ENCODE data around the gene OR6J1.

OR6J1 gene

DNA sequence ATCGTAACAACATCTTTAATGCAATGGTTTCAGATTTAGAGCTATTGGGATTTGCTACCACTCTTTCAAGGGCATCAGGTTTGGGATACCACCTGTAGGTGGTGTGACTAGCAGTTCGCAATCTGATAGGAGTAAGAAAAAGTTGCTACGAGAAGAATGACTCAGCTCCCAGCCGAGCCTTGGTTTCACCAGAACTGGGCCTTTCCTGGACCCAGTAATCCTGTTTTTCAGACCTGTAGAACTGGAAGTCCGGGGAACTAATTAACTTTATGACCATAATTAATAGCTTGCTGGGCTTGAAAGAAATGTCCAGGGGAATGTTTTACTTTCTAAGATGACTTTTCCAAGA lies 45.3 kb downstream of the OR6J1 start:
- TF ChIP-seq, protein P1, sequence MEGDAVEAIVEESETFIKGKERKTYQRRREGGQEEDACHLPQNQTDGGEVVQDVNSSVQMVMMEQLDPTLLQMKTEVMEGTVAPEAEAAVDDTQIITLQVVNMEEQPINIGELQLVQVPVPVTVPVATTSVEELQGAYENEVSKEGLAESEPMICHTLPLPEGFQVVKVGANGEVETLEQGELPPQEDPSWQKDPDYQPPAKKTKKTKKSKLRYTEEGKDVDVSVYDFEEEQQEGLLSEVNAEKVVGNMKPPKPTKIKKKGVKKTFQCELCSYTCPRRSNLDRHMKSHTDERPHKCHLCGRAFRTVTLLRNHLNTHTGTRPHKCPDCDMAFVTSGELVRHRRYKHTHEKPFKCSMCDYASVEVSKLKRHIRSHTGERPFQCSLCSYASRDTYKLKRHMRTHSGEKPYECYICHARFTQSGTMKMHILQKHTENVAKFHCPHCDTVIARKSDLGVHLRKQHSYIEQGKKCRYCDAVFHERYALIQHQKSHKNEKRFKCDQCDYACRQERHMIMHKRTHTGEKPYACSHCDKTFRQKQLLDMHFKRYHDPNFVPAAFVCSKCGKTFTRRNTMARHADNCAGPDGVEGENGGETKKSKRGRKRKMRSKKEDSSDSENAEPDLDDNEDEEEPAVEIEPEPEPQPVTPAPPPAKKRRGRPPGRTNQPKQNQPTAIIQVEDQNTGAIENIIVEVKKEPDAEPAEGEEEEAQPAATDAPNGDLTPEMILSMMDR (IDR thresholded peaks at IDR 0.05; ENCODE audit: control insufficient read depth, extremely low read depth, insufficient read depth): peak; percentile 24; the same call in 1 of the 2 replicates
- DNase-seq (ENCODE audit: low read depth): peak; percentile 80
- H3K4me3 ChIP-seq (ENCODE audit: low read depth, low read length): peak overlapping the region; percentile 95

DNA sequence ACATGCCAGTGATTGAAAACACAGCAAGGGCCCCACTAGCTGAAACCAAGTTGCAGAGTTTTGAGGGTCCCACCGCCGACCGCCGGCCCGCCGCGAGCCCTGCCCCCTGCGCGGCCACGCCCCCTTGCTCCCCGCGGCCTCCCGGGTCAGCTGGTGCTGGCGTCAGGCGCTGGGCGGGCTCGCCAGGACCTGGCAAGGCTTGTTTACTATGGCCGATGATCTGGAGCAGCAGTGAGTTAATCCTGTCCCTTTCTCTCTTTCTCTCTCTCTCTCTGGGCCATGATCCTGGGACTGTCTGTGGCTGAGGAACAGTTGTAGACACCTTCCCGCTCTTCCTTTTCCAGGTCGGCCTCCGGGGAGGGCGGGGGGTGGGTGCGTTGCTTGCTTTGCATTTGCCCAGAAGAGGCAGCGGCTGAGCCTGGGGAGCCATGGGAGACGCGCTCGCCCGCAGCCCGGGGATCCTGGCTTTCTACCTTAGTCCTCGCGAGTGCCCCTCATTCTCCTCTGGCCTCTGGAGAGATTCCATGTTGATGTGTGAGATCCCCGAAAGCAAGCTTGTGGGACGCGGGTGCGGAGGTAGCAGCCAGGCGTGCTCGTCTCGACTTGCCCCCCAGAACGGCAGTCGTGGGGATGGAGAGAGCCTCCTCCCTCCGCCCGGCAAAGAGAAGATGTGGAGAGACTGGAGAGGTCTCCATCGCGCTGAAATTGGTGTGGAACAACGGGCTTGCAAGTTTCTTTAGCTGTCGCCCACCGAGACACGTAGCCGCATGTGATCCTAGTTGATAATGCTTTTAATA lies 45.9 kb downstream of the OR6J1 start, which contains the start of gene ABHD4:
Gene ABHD4, plus strand, starts transcription at position 202 of the 797 bp plus-strand sequence. Its CDS starts 7 bp downstream, at position 209.
- peak; percentile 35 for DNase-seq (ENCODE audit: low read depth)
- H3K4me3 ChIP-seq (ENCODE audit: low read depth, low read length): peak within 1 kb of the TSS; percentile 95
- TF ChIP-seq, protein P1 (IDR thresholded peaks at IDR 0.05; ENCODE audit: control insufficient read depth, extremely low read depth, insufficient read depth): no peak

DNA sequence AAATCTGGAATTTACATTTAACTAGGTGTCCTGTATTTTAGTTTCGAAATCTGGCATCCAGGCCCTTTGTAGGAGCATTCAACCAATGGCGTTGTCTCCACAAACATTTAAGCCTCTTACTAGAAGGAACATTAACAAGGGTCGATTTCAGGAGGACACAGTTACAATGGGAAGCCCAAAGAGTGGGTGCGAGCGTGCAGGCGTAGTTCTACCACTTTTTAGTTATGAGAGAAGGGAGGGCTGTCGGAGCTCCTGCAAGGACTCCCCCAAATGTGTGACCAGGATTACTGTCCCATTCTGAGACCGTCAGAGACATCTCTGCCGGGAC lies 46.4 kb downstream of the OR6J1 start:
- TF ChIP-seq, protein P1 (IDR thresholded peaks at IDR 0.05; ENCODE audit: control insufficient read depth, extremely low read depth, insufficient read depth): no peak
- H3K4me3 ChIP-seq (ENCODE audit: low read depth, low read length): peak overlapping the region; percentile 95
- no peak for DNase-seq (ENCODE audit: low read depth)

DNA sequence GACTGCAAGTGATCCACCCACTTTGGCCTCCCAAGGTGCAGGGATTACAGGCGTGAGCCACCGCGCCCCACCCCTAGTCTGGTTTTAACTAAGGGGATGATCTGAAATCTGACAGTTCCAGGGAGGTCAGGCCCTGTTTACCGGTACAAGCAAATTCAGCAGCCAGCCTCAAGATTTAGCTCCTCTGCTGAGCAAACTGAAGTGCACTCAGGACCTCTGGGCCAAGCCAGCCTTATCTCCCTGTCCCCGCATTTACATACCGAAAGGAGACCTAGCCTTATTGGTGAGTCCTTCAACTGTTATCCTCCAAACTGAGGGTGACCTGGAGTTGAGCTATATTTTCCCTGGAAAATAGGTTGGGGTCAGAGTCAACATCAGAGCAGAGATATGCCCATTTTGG lies 46.9 kb downstream of the OR6J1 start:
- DNase-seq (ENCODE audit: low read depth): no peak
- TF ChIP-seq, protein P1 (IDR thresholded peaks at IDR 0.05; ENCODE audit: control insufficient read depth, extremely low read depth, insufficient read depth): no peak
- no peak overlapping the region; the same call in 1 of the 2 replicates for H3K4me3 ChIP-seq (ENCODE audit: low read depth, low read length)

DNA sequence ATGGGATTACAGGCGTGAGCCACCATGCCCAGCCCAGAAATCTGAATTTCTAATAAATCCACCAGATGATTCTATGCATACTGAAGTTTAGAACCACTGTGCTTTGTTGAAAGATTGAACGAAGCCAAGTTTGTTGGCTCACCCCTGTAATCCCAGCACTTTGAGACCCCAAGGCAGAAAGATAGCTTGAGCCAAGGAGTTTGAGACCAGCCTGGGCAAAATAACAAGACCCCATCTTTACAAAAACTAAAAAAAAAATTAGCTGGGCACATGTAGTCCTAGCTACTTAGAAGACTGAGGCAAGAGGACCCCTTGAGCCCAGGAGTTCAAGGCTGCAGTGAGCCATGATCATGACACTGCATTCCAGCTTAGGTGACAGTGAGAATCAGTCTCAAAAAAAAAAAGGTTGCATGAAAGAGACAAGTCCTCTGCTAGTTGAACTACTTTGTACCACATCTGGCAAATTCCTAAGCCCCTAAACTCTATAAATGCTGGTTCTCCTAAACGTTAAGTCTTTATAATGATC lies 47.7 kb downstream of the OR6J1 start:
- TF ChIP-seq, protein P1 (IDR thresholded peaks at IDR 0.05; ENCODE audit: control insufficient read depth, extremely low read depth, insufficient read depth): no peak
- no peak for DNase-seq (ENCODE audit: low read depth)
- H3K4me3 ChIP-seq (ENCODE audit: low read depth, low read length): no peak overlapping the region

DNA sequence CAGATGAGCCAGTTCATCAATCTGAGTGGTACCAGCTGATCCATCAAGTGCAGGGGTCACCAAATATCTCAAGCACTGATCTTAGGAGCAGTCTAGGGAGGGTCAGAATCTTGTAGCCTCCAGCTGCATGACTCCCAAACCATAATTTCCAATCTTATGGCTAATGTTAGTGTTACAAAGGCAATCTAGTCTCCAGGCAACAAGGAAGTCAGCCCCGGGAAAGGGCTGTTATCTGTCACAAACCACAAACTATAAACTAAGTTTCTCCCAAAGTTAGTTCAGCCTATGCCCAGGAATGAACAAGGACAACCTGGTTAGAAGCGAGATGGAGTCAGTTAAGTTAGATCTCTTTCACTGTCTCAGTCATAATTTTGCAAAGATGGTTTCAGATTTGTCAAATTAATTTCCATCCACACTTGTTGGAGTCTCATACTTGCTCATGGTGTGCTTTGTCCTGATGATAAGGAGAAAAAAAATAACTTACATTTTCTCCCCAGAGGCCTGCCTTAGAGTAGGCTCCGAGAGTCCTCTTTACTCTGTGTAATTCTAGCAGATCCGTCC lies 49.9 kb downstream of the OR6J1 start:
- H3K4me3 ChIP-seq (ENCODE audit: low read depth, low read length): no peak overlapping the region
- no peak for DNase-seq (ENCODE audit: low read depth)
- TF ChIP-seq, protein P1 (IDR thresholded peaks at IDR 0.05; ENCODE audit: control insufficient read depth, extremely low read depth, insufficient read depth): no peak
